Neural crest cell (in vitro differentiated cells): ENCODE data around the gene VIPR2. TPM values are rescaled to one million over a fixed set of nuclear protein-coding genes. Genes with fewer than 3 reads are reported as not detected.

Experiments used
- DNase-seq: peaks from one replicate; pipeline ENCODE4 v3.0.0; 2021; ENCODE audit warnings: low read depth, mixed read lengths, low spot score
- H3K27ac Mint-ChIP-seq: one replicate; pipeline ENCODE4 v1.8.0; 2021; ENCODE audit warnings: mild to moderate bottlenecking, mixed read lengths; ENCODE audit not compliant: unreplicated experiment
- H3K27me3 Mint-ChIP-seq: 2 replicates; pipeline ENCODE4 v1.8.0; 2021; ENCODE audit warnings: low read depth, mild to moderate bottlenecking, mixed read lengths
- H3K36me3 Mint-ChIP-seq: 2 replicates; pipeline ENCODE4 v1.8.0; 2021; ENCODE audit warnings: low read depth, mild to moderate bottlenecking, mixed read lengths
- H3K4me1 Mint-ChIP-seq: 2 replicates; pipeline ENCODE4 v1.8.0; 2021; ENCODE audit warnings: mixed read lengths
- H3K4me3 Mint-ChIP-seq: one replicate; pipeline ENCODE4 v1.8.0; 2021; ENCODE audit warnings: mild to moderate bottlenecking, mixed read lengths
- H3K9me3 Mint-ChIP-seq: 2 replicates; pipeline ENCODE4 v1.8.0; 2021; ENCODE audit warnings: mixed read lengths
- total RNA-seq: library from RNA; stranded (reverse); gene quantifications from 2 replicates; pipeline ENCODE4 v1.2.1, GENCODE V29; 2021
- TF ChIP-seq, protein P1 (sequence below): fragments of 200-600 bp; sonication (generic); conservative IDR thresholded peaks from 2 replicates; pipeline ENCODE4 v1.5.0; 2021; ENCODE audit warnings: antibody characterized with exemption, mild to moderate bottlenecking

VIPR2 gene
- total RNA-seq, 1 donor from 2014 or later, result 0.16 TPM

- Mint-ChIP-seq H3K27ac (no peak overlapping the region), H3K27me3 (peaks cover 8% of the 10 kb centered on the region), H3K36me3 (no peaks in the 10 kb centered on the region), H3K9me3 (no peaks in the 10 kb centered on the region), H3K4me3 (no peak overlapping the region), H3K4me1 (peaks cover 1% of the 10 kb centered on the region)
- no peak for DNase-seq
- TF ChIP-seq, protein P1, sequence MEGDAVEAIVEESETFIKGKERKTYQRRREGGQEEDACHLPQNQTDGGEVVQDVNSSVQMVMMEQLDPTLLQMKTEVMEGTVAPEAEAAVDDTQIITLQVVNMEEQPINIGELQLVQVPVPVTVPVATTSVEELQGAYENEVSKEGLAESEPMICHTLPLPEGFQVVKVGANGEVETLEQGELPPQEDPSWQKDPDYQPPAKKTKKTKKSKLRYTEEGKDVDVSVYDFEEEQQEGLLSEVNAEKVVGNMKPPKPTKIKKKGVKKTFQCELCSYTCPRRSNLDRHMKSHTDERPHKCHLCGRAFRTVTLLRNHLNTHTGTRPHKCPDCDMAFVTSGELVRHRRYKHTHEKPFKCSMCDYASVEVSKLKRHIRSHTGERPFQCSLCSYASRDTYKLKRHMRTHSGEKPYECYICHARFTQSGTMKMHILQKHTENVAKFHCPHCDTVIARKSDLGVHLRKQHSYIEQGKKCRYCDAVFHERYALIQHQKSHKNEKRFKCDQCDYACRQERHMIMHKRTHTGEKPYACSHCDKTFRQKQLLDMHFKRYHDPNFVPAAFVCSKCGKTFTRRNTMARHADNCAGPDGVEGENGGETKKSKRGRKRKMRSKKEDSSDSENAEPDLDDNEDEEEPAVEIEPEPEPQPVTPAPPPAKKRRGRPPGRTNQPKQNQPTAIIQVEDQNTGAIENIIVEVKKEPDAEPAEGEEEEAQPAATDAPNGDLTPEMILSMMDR, result no peak
Observed at GRCh38 chr7:159075563-159076238, 69.0 kb downstream of the VIPR2 start.

- Mint-ChIP-seq H3K36me3 (no peaks in the 10 kb centered on the region), H3K4me3 (no peak overlapping the region), H3K27me3 (peaks cover 3% of the 10 kb centered on the region), H3K27ac (peak overlapping the region; percentile 27), H3K4me1 (peaks cover 27% of the 10 kb centered on the region), H3K9me3 (no peaks in the 10 kb centered on the region)
- TF ChIP-seq, protein P1, result no peak
- DNase-seq, result no peak
Observed at GRCh38 chr7:159071260-159071659, 73.4 kb downstream of the VIPR2 start.

DNA sequence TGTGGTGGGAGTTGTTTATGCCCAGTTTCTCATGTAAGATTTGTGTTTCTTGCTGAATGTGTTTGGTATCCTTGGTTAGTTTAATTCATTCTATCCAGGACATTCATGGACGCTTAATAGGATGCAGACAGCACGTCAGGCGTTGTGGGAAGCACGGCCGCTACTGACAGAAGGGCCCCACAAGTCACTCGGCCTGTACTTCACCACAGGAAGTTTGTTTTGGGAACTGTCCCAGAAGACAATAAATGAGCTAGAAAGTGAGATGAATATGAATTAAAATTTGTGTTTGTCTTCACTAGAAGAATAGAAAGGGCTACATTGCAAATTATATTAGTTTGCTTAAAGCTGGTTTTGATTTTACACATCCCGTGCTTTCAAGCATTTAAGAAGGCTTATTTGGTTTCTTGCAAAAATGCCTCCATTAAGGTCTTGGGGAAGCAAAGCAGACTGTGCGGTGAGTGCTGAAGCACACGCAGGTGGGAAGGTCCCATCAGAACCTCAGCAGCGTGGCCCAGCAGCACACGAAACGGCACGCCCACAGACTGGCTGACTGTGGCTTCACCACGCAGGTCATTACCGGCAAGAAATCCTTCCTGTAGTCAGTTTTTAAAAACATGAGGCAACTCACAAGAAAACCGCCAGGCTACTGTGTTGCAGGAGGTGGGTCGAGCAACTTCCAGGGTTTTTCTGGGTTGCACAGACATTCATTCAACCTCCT, 74.1 kb downstream of the VIPR2 start:
- peaks cover 3% of the 10 kb centered on the region for H3K27me3 Mint-ChIP-seq
- no peak overlapping the region for H3K4me3 Mint-ChIP-seq
- peaks cover 27% of the 10 kb centered on the region for H3K4me1 Mint-ChIP-seq
- DNase-seq, result no peak
- TF ChIP-seq, protein P1, result no peak
- H3K27ac Mint-ChIP-seq, result peak overlapping the region; percentile 29
- no peaks in the 10 kb centered on the region for H3K9me3 Mint-ChIP-seq
- no peaks in the 10 kb centered on the region for H3K36me3 Mint-ChIP-seq

DNA sequence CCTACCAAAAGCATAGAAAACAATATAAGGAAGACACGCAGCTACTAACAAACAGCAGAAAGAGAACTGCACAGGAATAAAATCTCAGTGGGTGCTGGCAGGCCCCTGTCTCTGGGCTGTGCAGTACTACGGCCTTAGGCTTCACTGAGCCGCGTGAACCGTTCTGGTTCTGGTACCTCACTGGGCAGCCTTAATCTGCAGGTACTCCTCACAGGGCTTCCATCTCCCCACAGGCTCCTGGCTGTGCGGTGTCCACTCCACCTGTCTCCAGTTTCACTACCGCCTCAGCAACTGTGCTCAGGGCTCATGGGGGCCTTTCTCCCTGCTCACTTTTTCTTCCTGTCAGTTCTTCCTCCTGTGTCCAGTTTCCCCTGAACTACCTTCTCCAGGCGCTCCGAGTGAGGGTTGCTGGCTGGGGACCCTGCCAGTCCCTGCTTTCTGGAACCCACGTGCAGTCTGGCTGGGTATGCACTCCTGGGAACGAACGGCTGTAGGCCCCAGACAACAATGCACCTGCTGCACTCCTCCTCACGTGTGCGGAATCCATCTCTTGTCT, 75.7 kb downstream of the VIPR2 start:
- Mint-ChIP-seq H3K4me1 (peaks cover 27% of the 10 kb centered on the region), H3K4me3 (no peak overlapping the region), H3K36me3 (no peaks in the 10 kb centered on the region), H3K9me3 (no peaks in the 10 kb centered on the region), H3K27ac (peak overlapping the region; percentile 20), H3K27me3 (peaks cover 3% of the 10 kb centered on the region)
- TF ChIP-seq, protein P1, result no peak
- DNase-seq, result no peak

- DNase-seq, result no peak
- Mint-ChIP-seq H3K36me3 (no peaks in the 10 kb centered on the region), H3K9me3 (no peaks in the 10 kb centered on the region), H3K4me1 (peaks cover 27% of the 10 kb centered on the region), H3K4me3 (no peak overlapping the region), H3K27me3 (peaks cover 3% of the 10 kb centered on the region), H3K27ac (peak overlapping the region; percentile 20)
- TF ChIP-seq, protein P1, result no peak
Observed at GRCh38 chr7:159068488-159068811, 76.2 kb downstream of the VIPR2 start.
